Loucy (cell line): ENCODE measurements around the gene CWC22.
A peak's percentile ranks its signal among the peaks of the same experiment; 100 is the strongest.

Source experiments
- H2AFZ ChIP-seq: fragments of 200-600 bp; sonication (generic); 2 replicates; pipeline ENCODE4 v1.6.0; 2016; ENCODE audit warnings: antibody characterized with exemption, mild to moderate bottlenecking, low read length, moderate library complexity
- H3F3A ChIP-seq: fragments of 200-600 bp; 2 replicates; pipeline ENCODE4 v1.6.0; 2016; ENCODE audit warnings: antibody characterized with exemption, low read depth, mild to moderate bottlenecking
- H3K27me3 ChIP-seq: fragments of 200-600 bp; sonication (generic); 2 replicates; pipeline ENCODE4 v1.6.1; 2014; ENCODE audit warnings: low read length, mild to moderate bottlenecking; ENCODE audit not compliant: insufficient read depth, poor library complexity, severe bottlenecking
- H3K36me3 ChIP-seq: fragments of 200-600 bp; sonication (generic); 2 replicates; pipeline ENCODE4 v1.6.1; 2016; ENCODE audit warnings: low read length; ENCODE audit not compliant: insufficient read depth
- H3K4me1 ChIP-seq: fragments of 200-600 bp; sonication (generic); 2 replicates; pipeline ENCODE4 v1.5.1; 2014; ENCODE audit warnings: low read length, mild to moderate bottlenecking; ENCODE audit not compliant: insufficient read depth, poor library complexity, severe bottlenecking
- H3K4me2 ChIP-seq: fragments of 200-600 bp; sonication (generic); 2 replicates; pipeline ENCODE4 v1.6.0; 2014; ENCODE audit warnings: antibody characterized with exemption, low read length, low read depth, mild to moderate bottlenecking; ENCODE audit not compliant: poor library complexity, severe bottlenecking
- H3K4me3 ChIP-seq: fragments of 200-600 bp; sonication (generic); 2 replicates; pipeline ENCODE4 v1.5.1; 2014; ENCODE audit warnings: low read length, mild to moderate bottlenecking, mixed read lengths; ENCODE audit not compliant: poor library complexity, severe bottlenecking
- H3K79me2 ChIP-seq: fragments of 200-600 bp; sonication (generic); 2 replicates; pipeline ENCODE4 v1.6.1; 2014; ENCODE audit warnings: low read length; ENCODE audit not compliant: insufficient read depth
- H3K9ac ChIP-seq: fragments of 200-600 bp; sonication (generic); 2 replicates; pipeline ENCODE4 v1.6.0; 2014; ENCODE audit warnings: mild to moderate bottlenecking, low read depth, low read length, moderate library complexity; ENCODE audit not compliant: poor library complexity, severe bottlenecking
- H3K9me2 ChIP-seq: fragments of 200-600 bp; sonication (generic); replicated peaks from 2 replicates; pipeline ENCODE4 v1.6.1; 2016; ENCODE audit warnings: low read depth, low read length, mixed read lengths
- H3K9me3 ChIP-seq: fragments of 200-600 bp; sonication (generic); 2 replicates; pipeline ENCODE4 v1.6.1; 2014; ENCODE audit warnings: mild to moderate bottlenecking, antibody characterized with exemption, low read length, low read depth; ENCODE audit not compliant: insufficient read depth
- H4K20me1 ChIP-seq: fragments of 200-600 bp; sonication (generic); 2 replicates; pipeline ENCODE4 v1.6.0; 2014; ENCODE audit warnings: antibody characterized with exemption, low read length, mild to moderate bottlenecking; ENCODE audit not compliant: insufficient read depth, poor library complexity, severe bottlenecking
- CTCF ChIP-seq: fragments of 200-600 bp; sonication (generic); conservative IDR thresholded peaks from 2 replicates; pipeline ENCODE4 v1.5.1; 2014; ENCODE audit warnings: mild to moderate bottlenecking, antibody characterized with exemption, low read length
- EZH2phosphoT487 ChIP-seq: fragments of 200-600 bp; IDR thresholded peaks from 2 replicates; pipeline ENCODE4 v1.6.1; 2018; ENCODE audit warnings: antibody characterized with exemption, mild to moderate bottlenecking, moderate library complexity, borderline replicate concordance

The CWC22 gene

GRCh38 chr2:180002198-180002770 is 4.8 kb downstream of the CWC22 start:
- TF ChIP-seq CTCF (no peak), EZH2phosphoT487 (no peak)
- no peak overlapping the region for H3K4me3 ChIP-seq
- no peaks in the 10 kb centered on the region for H3F3A ChIP-seq
- peaks cover 41% of the 10 kb centered on the region for H4K20me1 ChIP-seq
- H3K9me3 ChIP-seq = no peaks in the 10 kb centered on the region
- no peak overlapping the region for H2AFZ ChIP-seq
- peaks cover 59% of the 10 kb centered on the region for H3K4me1 ChIP-seq
- H3K9me2 ChIP-seq = no peaks in the 10 kb centered on the region
- H3K27me3 ChIP-seq = peaks cover 5% of the 10 kb centered on the region
- no peaks in the 10 kb centered on the region for H3K36me3 ChIP-seq
- peaks cover 94% of the 10 kb centered on the region for H3K79me2 ChIP-seq
- H3K9ac ChIP-seq = no peak overlapping the region
- peak overlapping the region; percentile 58 for H3K4me2 ChIP-seq

GRCh38 chr2:180001726-180002125 is 5.4 kb downstream of the CWC22 start:
- Histone ChIP-seq H3K9me2 (no peaks in the 10 kb centered on the region), H4K20me1 (peaks cover 46% of the 10 kb centered on the region), H2AFZ (no peak overlapping the region), H3K4me3 (no peak overlapping the region), H3K27me3 (peaks cover 3% of the 10 kb centered on the region), H3K36me3 (no peaks in the 10 kb centered on the region), H3K79me2 (peaks cover 93% of the 10 kb centered on the region), H3K9ac (no peak overlapping the region), H3F3A (no peaks in the 10 kb centered on the region), H3K4me1 (peaks cover 58% of the 10 kb centered on the region), H3K9me3 (no peaks in the 10 kb centered on the region), H3K4me2 (no peak overlapping the region)
- TF ChIP-seq CTCF (no peak), EZH2phosphoT487 (no peak)

GRCh38 chr2:180000434-180000833 is 6.7 kb downstream of the CWC22 start:
- no peak overlapping the region for H3K9ac ChIP-seq
- H3K79me2 ChIP-seq = peaks cover 93% of the 10 kb centered on the region
- H2AFZ ChIP-seq = no peak overlapping the region
- H3K27me3 ChIP-seq = no peaks in the 10 kb centered on the region
- no peaks in the 10 kb centered on the region for H3K9me3 ChIP-seq
- no peaks in the 10 kb centered on the region for H3K36me3 ChIP-seq
- no peaks in the 10 kb centered on the region for H3F3A ChIP-seq
- H3K4me1 ChIP-seq = peaks cover 58% of the 10 kb centered on the region
- no peaks in the 10 kb centered on the region for H3K9me2 ChIP-seq
- peaks cover 53% of the 10 kb centered on the region for H4K20me1 ChIP-seq
- peak overlapping the region; percentile 7 for H3K4me3 ChIP-seq
- peak overlapping the region; percentile 42 for H3K4me2 ChIP-seq
- TF ChIP-seq CTCF = no peak
- no peak for TF ChIP-seq EZH2phosphoT487
